A204.1 (cell line): ENCODE results near the gene UNC50.
"Not testable (repeated sequence)": the region's sequence is repeated elsewhere in the genome, so short reads cannot be mapped to it uniquely, and the experiment has no call there.

Source experiments
- FAIRE-seq: peaks from 2 replicates; lab custom pipeline; 2012; peaks lifted over from hg19 to GRCh38; lab: Jason Lieb, UNC

Gene UNC50

DNA sequence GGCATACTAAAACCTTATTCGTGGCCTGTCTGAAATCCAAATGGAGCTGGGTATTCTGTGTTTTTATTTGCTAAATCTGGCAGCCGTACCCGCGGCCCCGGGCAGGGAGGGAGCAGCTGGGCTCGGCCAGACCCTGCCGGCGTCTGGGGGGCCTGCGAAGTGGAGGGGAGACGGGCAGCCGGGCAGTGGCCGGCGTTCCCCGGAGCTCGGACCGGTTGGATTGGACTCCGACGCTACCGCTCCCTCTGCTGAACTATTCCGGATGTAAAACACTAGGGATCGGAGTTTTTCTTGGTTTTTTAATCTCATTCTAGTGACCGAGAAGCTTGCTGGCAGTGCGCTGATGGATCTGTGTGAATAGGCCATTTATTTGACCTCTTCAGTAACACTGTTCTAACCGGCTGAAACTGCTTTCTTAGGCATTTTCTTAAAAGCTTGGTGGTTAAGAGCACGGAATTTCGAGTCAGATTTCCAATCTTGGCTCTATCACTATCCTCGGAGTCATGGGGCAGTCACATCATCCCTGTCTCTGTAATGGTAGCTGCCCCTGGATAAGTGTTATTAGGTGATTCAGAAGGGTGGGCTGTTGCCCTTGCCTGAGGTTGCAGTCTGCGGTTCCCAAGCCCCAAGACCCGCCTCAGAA lies 694 bp downstream of the UNC50 start:
- no peak for FAIRE-seq

DNA sequence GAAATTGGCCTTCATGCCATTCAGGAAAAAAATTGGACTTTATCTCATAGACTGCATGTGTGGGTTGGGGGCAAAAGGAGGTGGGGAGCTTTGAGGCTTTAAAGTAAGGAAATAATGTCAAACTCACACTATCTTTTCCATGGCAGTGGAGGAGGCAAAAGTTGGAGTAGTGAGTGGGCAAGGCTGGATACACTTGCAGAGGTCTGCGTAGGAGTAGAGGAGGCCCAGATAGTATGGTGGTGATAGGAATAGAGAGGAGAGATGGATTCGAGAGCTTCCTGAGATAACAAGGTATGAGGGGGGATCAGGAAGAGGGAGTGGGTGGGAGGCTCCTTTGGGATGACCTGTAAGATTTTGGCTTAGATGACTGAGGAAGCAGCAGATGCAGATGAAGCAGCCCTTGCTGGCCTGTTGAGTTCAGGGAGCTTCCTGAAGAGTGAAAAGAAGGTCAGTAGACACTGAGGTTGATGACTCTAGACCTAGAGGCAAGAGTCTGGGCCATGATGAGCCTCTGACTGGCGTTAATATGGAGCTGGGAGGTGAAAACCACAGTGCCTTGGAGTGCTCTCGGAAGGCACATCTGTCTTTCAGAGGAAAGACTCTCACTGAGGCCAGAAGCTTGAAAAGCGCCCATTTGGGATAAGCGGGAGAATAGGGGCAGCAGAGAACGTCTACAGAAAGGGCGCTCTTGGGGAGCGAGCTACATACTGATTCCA lies 5.8 kb downstream of the UNC50 start:
- FAIRE-seq: no peak

DNA sequence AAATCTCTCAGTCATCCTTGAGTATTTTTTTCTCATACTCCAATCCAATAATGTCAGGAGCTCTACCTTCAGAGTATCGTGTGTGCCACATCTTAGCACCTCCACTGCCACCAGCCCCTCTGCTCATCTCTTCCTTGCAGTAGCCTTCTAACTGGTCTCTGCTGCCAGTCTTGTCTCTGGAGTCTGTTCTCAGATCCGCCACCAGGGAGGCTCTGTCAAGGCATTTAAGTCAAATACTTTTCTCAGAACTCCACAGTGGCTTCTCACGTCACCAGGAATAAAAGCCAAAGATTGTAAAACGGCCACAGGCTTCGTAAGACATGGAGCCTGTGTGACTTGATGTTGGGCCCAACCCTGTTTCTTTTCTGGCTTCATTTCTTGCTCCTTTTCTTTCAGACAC lies 7.1 kb downstream of the UNC50 start:
- FAIRE-seq: no peak

DNA sequence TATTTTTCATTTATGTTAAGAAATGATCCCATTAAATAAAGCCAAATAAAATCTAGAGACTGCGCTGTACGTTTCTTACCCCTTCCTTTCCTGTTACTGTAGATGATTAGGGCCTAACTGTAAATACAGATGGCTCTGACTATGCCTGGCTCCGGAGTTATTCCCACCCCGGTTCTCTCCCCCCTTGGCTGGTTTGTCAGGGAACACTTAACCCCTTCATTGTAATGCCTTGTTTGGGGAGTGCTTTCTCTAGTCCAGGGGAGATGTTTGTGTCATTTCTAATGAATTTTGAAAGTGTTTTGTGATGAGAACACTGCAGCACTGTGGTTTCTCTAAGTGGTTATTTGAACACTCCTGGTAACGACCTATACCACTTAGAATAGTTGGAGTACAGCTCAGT lies 8.8 kb downstream of the UNC50 start:
- FAIRE-seq: no peak

DNA sequence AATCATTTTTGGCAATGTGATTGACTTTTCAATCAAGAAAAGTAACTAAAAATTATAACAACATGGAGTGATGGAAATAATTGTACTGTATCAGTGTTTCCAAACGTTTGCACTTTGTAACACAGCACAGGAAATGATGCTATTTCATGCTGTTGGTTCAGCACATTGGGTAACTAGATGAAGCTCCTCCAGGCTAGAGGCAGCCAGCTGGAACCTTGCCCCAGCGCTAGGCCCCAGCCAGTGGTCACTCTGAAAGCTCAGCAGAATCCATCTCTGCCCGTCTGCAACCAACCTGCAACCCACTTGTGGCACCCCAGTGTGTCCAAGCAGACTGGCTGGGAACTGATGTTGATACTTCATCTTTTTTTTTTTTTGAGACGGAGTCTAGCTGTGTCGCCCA lies 15.3 kb downstream of the UNC50 start:
- no peak for FAIRE-seq

DNA sequence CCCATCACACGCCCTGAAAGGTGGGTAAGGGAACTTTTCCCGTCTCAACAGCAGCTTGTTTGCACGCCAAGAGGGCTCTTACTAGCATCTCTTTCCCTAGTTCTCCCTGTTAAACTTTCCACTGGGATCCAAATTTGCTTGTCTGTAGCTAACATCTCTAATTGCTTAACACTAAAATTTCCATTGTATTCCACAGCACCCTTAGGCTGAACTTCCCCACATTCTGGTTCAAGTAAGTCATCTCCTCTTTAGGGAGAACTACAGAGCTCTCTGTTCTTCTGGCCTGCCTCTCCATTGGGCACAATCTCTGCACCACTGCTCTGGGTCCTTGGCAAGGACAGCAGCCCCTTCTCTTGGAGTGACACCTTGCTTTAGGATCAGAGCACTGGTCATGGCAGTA lies 24.0 kb downstream of the UNC50 start:
- FAIRE-seq: no peak

DNA sequence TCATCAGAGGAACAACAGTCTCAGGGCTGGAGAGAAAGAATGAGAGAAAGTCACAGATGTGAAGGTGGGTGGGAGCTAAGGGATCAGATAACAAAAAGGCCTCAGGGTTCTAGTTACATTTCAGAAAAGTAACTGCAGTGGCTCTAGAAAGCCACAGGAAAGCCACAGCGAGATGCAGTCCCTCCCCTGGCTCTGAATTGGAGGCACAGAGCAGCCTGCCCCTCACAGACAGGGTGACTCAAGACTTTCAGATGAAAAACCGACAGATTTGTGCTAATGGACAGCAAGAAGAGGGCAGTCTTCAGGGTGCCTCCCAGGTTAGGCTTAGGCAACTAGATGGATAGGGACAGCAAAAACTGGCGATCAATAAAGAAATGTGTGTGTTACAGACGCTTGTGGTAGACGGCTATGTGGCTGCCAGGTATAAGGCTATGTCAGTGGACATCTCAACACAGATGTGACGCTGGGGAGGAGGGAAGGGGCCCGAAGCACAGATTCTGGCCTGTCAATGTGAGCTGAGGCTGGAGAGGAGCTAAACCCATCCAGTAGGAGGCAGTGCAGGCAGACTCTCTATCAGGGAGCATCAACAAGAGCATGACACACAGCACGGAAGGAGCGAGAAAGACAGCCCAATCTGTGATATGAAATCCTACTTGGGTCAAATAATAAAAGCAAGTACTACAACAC lies 26.2 kb downstream of the UNC50 start:
- FAIRE-seq: no peak

DNA sequence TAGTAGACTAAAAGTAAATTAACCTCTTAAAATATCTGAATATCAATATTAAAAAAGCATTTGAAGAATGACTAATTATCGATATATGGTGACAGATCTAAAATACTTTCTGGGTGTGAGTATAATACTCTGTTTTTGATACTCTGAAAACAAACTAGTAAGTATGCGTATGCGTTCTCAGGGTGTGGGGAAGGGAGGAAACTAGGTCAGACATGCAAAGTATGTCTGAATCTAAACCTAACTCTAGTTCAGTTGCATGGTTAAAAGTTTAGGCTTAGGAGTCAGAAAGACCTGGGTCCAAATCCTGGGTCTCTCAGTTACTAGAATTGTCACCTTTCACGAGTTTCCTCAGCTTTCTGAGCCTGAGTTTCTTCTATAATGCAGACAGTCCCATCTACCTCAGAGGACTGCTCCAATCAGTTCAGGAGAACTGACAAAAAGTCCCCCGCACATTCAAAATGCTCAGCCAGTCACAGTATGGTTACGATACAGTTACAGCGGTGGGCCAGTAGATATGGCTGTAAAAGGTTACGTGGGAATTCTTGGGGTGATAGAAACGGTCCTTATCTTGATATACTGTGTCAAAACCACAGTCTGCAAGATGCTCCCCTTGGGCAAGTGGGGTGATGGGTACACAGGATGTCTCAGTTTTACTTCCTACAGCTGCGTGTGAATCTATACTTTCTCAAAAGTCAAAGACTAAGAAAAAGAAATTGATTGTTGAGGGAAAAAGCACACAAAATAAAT lies 29.2 kb downstream of the UNC50 start:
- FAIRE-seq: no peak

DNA sequence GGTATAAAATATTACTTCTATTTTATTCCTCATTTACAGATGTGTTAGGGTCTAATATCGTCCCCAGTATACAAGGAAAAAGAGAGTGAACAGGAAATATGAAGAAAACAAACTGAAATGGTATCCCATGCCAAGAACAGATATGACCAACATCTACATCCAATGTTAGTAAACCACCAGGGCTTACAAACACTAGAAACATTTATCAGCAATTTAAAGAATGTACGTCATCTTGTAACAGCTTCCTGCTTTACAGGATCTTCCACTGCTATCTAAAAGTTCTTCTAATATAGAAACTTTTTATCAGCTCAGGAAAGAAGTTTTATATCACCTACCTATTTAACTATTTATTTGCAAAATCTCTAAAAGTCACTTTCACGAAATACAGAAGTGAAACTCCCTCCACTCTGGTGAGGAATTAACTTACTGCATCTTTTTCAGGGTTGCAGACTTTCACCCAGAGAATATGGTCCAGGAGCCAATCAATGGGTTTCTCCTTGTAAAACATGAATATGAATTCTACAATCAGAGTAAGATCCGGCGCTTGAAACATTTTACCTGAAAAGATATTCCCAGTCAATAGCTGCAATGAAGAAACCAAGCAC lies 35.2 kb downstream of the UNC50 start:
- no peak for FAIRE-seq

DNA sequence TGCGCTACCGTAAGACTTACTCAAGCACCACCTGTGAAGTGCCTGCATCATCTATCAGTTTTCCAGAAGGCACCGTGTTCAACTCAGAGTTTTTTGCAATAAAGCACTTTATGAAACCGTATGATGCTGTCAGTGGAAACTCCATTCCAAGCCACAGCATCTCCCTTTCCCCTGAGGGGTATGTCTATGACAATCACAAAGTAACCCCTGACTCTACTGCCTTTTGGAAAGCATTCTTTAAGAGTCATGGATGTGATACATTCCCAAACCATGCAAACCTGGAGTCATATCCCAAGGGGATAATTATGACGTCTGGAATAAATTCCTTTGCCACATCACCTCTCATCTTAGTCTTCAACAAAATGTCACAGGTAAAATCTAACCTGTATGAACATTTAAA lies 39.2 kb downstream of the UNC50 start:
- FAIRE-seq: no peak

DNA sequence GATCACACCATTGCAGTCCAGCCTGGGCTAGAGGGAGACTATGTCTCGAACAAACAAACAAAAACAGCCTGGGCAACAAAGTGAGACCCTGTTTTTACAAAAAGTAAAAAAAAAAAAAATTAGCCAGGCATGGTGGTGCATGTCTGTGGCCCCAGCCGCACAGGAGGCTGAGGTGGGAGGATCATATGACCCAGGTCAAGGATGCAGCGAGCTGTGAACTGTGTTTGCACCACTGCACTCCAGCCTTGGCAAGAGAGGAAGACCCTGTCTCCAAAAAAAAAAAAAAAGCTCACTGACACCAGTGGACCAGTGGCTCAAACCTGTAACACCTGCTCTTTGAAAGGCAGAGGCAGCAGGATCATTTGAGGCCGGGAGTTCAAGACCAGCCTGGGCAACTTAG lies 40.1 kb downstream of the UNC50 start:
- FAIRE-seq: no peak

DNA sequence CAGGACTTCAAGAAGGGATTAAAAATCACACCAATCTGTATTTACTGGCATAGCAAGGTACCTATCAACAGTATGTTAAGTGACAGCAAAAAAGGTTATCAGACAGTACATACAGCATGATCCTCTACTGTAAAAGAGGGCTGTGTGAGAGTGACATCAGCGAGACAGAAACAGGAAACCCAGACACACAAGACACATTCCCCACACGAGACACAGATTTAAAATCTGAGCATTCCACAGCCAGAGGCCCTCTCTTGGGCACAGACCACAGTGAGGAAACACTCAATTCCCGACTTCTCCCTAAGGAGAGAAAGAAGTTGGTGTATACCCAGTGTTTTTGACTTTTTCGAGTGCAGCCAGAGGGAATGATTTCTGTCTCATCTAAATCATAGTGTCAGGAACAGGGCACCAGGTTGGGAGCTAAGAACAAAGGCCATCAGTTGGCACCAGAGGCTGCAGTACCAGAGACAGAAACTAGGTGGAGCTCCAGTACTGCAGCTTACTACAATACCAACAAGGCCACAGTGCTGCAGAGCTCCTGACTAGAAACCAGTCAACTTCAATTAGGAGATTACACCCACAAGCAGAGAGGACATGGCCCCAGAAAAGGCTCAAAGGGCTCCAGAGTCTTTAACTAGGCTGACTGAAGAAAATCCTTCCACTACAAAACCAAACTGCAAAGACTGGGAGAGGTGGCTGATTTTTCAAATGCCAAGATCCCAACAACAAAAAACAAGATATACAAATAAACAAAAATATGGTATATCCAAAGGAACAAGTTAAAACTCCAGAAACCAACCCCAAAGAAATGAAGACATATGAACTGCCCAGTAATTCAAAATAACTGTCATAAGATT lies 41.0 kb downstream of the UNC50 start:
- FAIRE-seq: no peak

DNA sequence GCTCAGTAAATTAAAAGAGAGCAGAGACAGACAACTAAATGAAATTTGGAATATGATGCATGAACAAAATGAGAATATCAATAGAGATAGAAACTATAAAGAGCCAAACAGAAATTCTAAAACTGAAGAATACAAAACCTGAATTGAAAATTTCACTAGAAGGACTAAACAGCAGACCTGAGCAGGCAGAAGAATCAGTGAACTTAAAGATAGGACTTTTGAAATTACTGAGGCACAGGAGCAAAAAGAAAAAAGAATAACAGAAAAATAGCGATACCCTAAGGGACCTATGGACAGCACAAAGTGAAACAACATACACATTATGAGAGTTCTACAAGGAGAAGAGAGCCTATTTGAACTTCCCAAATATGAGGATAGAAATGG lies 41.6 kb downstream of the UNC50 start:
- no peak for FAIRE-seq

DNA sequence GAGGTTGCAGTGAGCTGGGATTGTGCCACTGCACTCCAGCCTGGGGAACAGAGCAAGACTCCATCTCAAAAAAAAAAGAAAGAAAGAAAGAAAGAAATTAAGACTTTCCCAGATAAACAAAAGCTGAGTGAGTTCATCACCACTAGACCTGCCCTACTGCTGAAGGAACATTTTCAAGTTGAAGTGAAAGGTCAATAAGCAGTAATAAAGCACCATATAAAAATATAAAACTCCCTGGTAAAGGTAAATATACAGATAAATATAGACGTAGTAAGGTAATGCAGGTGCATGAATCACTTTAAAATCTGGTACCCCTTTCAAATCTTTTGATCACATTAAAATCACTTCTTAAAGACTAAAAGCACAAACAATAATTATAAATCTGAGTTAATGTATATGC lies 42.6 kb downstream of the UNC50 start:
- no peak for FAIRE-seq

DNA sequence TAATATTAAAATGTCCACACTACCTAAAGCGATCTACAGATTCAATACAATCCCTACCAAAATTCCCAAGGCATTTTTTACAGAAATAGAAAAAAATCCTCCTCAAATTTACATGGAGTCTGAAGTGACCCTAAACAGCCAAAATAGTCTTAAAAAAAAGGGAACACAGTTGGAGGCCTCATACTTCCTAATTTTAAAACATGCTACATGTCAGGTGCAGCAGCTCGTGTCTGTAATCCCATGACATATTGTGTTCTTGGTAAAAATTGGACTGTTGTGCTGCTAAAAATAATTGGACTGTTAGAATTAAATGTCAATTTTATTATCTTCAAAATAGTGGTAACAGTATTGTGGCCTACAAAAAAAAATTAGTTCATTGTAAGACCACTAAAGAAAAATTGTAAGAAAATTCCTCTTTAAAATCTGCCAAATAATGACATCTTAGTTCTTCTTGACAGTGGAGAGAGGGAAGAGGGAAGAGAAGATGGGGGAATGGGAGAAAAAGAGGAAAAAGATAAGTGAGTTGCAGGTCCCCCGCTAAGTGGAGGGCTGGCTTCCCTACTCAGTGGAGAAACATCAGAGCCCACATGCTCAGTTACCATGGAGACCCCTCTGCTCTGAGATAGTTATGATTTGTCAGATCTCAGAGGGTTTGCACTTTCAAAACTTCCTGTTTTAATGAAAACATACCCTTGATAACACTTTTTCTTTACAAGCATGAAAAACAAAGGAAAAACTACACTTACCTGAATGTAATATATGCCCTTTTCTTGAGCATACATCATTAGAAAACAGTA lies 46.5 kb downstream of the UNC50 start:
- FAIRE-seq: no peak

DNA sequence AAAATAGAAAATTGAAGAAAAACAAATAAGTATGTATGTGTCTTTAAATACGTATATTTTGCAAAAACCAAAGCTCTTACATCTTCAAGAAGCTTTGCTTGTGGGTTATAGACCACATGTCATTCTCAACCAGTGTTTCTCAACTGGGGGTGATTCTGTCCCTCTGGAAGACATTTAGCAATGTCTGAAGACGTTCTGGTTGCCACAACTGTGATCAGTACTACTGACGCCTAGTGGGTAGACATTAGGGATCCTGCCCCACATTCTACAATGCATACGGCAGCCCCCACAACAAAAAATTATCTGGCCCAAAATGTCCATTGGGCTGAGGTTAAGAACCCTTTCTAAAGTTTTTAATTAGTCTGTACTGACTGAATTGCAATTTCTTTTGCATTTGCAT lies 48.4 kb downstream of the UNC50 start:
- no peak for FAIRE-seq

DNA sequence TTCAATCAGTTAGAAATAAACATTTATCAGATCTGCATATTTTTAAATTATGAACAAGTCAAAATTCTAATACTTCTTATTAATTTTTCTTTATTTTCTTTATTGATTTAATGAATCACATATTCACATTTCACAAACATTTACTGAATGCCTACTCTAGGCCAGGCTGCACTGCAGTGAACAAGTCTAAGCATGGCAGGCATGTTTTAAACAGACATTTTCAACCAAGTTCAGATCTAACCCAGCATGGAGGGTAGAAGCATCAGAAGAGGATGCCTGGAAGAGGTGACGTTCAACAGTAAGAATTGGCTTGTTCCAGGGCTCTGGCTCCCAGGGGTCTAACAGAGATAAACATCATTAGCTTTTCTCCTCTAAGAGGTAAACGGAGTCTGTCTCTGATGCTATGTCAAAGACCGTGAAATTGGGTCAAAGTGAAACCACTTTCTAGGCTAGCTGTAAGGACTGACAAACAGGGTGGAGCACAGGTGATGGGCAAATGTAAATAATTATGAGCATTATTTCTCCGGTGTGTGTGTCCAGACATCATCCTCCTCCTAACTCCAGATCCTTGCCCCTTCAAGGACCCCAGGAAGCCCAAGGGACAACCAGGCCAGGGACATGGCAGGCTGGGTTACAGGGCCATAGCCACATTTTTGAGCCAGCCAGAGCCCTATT lies 50.6 kb downstream of the UNC50 start:
- FAIRE-seq: no peak

DNA sequence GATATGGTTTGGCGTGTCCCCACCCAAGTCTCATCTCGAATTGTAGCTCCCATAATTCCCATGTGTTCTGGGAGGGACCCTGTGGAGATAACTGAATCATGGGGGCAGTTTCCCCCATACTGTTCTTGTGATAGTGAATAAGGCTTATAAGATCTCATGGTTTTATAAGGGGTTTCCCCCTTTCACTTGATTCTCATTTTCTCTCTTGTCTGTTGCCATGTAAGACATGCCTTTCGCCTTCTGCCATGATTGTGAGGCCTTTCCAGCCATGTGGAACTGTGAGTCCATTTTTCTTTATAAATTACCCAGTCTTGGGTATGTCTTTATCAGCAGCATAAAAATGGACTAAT lies 51.1 kb downstream of the UNC50 start:
- FAIRE-seq: not testable (repeated sequence)

DNA sequence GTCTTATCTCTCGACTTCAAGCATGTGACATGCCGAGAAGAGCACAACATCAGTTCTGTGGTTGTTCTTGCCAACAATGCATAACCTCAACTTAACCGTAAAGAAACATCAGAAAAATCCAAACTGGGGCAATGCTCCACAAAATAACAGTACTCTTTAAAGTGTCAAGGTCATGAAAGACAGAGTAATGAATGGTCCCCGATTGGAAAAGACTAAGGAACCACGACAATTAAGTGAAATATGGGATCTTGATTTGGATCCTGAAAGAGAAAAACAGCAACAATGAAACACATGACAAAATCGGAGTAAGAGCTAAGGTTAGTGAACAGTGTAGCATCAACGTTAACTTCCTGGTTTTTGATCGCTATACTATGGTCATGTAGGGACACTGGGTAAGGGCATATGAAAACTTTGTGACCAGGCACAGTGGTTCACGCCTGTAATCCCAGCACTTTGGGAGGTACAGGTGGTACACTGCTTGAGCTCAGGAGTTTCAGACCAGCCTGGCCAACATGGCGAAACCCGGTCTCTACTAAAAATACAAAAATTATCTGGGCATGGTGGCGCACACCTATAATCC lies 55.2 kb downstream of the UNC50 start:
- FAIRE-seq: no peak

DNA sequence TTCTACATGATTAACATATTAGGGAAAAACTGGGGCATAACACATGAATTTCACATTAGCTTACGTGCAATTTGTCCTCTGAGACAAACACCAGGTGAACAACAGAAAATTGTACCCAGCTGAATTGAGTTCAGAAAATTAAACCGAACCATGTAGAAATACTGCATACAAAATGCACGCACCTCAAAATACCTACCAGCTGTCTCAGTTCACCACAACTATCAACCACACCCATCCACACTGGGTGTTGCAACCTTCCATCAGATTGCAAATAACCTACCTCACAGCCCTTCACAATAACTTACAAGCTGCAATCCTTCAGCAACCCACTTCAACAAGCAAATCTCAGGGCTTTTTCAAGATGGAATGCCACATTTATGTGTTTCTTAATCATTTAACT lies 55.9 kb downstream of the UNC50 start:
- no peak for FAIRE-seq
